Right lobe of liver (tissue), 6 donors: Measurements from ENCODE around the gene SH3RF3. TPM values are rescaled to one million over a fixed set of nuclear protein-coding genes. Genes with fewer than 3 reads are reported as not detected.

Experiments used
- ATAC-seq, 4 donors: fragments of 200-7000 bp; cut with Tn5 transposase; one replicate each; pipeline ENCODE4 v1.9.1; 2020; ENCODE audit warnings: mild to moderate bottlenecking in 4 of 4, moderate library complexity in 4 of 4
- DNase-seq, 3 donors: peaks; one replicate each; pipeline ENCODE4 v3.0.0-alpha.2; 2020
- H3K27ac ChIP-seq, 3 donors: fragments of 200-600 bp; one replicate each; pipeline ENCODE4 v1.8.0; 2022
- H3K27me3 ChIP-seq, 2 donors: fragments of 200-600 bp; one replicate each; pipeline ENCODE4 v1.8.0; 2022
- H3K36me3 ChIP-seq, 4 donors: fragments of 200-600 bp; sonication (generic) in 1 of 4; one replicate each; pipeline versions ENCODE4 v1.5.1 to v1.8.0; 2017 to 2022; ENCODE audit warnings: control low read depth in 1 of 4
- H3K4me1 ChIP-seq, 4 donors: fragments of 200-600 bp; sonication (generic) in 1 of 4; one replicate each; pipeline versions ENCODE4 v1.5.1 to v1.8.0; 2017 to 2022; ENCODE audit warnings: control low read depth in 1 of 4
- H3K4me3 ChIP-seq, 3 donors: fragments of 200-600 bp; one replicate each; pipeline ENCODE4 v1.8.0; 2022
- H3K9me3 ChIP-seq, 4 donors: fragments of 200-600 bp; sonication (generic) in 1 of 4; one replicate each; pipeline versions ENCODE4 v1.5.1 to v1.8.0; 2017 to 2022; ENCODE audit warnings: control low read depth in 1 of 4
- POLR2A ChIP-seq: fragments of 450-650 bp; IDR thresholded peaks from one replicate; pipeline ENCODE4 v1.6.1; 2017; ENCODE audit warnings: antibody characterized with exemption, mild to moderate bottlenecking
- WGBS: methylation state at CpG from one replicate; pipeline ENCODE4 v1.1.6; 2018; ENCODE audit warnings: low coverage, low lambda C conversion rate; ENCODE audit not compliant: insufficient coverage; ENCODE audit errors: missing lambda C conversion rate; 5-methylcytosine and 5-hydroxymethylcytosine counted together
- intact Hi-C, 2 donors: fragments of 100-400 bp; cut with DNase I; formaldehyde crosslinking; loops; one replicate each; pipeline versions ENCODE4 v1.11.2 to v1.14.1; 2022
- total RNA-seq, 6 experiments: library from RNA; depleted of rRNA in 2 of 6; stranded (reverse); fragments of >200 nt in 2 of 6; fragmentation: NEBNext Ultra II Directional in 3 of 6; extraction: Animal tissue kit (Norgen Biotek cat#: 25700) in 3 of 6; gene quantifications; one replicate each; pipeline versions ENCODE4 v1.1.0 to v1.2.4, GENCODE V29; 2016 to 2023
- TF ChIP-seq, protein P1 (sequence below), 4 donors: fragments of 200-600 bp in 3 of 4; fragments of 450-650 bp in 1 of 4; IDR thresholded peaks; one replicate each; pipeline versions ENCODE4 v1.5.1 to v1.8.0; 2016 to 2022; ENCODE audit warnings: antibody characterized with exemption in 4 of 4, mild to moderate bottlenecking in 2 of 4
- donor health status: DM: no; HTN: yes; CAD: no.
- donor health status: DM: no; HTN: no; CAD: no.
- donor health status: DM: no; HTN: no; CAD: no.
- donor health status: DM: no; HTN: yes; CAD: no.
- donor health status: DM: no; HTN: yes; CAD: no.

SH3RF3 gene
- total RNA-seq, 6 experiments from 2014 or later, result 0.68 to 1.6 (median 1.2) TPM

DNA sequence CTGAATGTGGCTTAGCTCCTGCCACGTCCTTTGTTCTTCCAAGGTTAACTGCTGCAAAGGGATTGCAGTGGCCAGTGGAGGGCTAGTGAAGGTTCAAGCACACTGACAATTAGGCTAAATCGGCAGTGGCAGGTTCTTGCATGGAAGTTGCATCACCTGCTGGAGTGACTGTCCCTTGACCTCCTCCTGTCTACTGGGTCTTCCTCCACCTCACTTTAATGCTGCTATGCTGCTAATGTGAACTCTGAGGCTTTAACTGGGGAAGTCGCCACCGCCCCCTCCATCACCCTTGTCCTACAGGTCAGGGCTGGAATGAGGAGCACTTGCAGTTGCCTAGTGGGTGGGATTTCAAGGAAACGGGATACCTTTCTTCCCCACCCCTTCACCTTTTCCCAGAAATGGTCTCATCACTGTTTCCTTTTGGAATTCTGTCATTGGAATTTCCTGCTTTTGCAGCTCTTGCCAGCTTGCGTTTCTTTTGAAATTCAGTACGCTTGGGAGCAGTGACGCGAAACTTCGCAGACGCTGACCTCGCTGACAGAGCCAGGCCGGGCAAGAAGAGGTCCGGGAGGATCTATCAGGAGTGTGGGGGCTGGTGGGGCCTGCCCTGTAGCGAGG lies 150.3 kb downstream of the SH3RF3 start:
- intact Hi-C loops, result no loop called here
- Histone ChIP-seq H3K36me3 (no peaks in the 10 kb centered on the region), H3K4me3 (no peak overlapping the region), H3K9me3 (no peaks in the 10 kb centered on the region), H3K27ac (no peak overlapping the region), H3K27me3 (no peaks in the 10 kb centered on the region), H3K4me1 (no peaks in the 10 kb centered on the region)
- TF ChIP-seq, protein P1, sequence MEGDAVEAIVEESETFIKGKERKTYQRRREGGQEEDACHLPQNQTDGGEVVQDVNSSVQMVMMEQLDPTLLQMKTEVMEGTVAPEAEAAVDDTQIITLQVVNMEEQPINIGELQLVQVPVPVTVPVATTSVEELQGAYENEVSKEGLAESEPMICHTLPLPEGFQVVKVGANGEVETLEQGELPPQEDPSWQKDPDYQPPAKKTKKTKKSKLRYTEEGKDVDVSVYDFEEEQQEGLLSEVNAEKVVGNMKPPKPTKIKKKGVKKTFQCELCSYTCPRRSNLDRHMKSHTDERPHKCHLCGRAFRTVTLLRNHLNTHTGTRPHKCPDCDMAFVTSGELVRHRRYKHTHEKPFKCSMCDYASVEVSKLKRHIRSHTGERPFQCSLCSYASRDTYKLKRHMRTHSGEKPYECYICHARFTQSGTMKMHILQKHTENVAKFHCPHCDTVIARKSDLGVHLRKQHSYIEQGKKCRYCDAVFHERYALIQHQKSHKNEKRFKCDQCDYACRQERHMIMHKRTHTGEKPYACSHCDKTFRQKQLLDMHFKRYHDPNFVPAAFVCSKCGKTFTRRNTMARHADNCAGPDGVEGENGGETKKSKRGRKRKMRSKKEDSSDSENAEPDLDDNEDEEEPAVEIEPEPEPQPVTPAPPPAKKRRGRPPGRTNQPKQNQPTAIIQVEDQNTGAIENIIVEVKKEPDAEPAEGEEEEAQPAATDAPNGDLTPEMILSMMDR (IDR thresholded peaks at IDR 0.05), result no peak
- no peak for TF ChIP-seq POLR2A
- DNase-seq (peak in 1 of 3 donors; percentile 44), ATAC-seq (peak; percentile 9 to 57 (median 37))
- 32% methylated on average over 11 of the region's 15 CpGs for WGBS

DNA sequence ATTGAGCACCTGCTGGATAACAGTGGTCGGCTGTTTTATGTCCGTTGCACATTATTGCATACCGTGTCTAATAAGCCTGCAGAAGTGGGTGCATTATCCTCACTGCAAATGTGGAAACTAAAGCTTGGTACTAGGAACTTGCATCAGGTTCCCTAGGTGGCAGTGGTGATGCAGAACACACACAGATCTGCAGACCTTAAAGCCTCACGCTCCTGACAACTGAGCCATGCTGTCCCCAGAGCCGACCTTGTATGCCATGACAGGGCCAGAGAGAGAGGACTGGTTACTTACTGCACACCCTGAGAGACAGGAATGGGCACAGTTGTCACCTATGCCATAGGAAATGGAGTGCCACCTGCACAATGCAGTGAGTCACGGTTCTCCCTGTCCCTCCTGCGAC lies 151.8 kb downstream of the SH3RF3 start:
- DNase-seq, result no peak
- Histone ChIP-seq H3K9me3 (no peaks in the 10 kb centered on the region), H3K27me3 (no peaks in the 10 kb centered on the region), H3K4me1 (no peaks in the 10 kb centered on the region), H3K4me3 (no peak overlapping the region), H3K36me3 (no peaks in the 10 kb centered on the region), H3K27ac (no peak overlapping the region)
- peak in 1 of 4 donors; percentile 32 for ATAC-seq
- intact Hi-C loops, result no loop called here
- WGBS, result 60% methylated on average over 4 of the region's 7 CpGs
- TF ChIP-seq, protein P1 (IDR thresholded peaks at IDR 0.05), result no peak
- TF ChIP-seq POLR2A, result no peak

DNA sequence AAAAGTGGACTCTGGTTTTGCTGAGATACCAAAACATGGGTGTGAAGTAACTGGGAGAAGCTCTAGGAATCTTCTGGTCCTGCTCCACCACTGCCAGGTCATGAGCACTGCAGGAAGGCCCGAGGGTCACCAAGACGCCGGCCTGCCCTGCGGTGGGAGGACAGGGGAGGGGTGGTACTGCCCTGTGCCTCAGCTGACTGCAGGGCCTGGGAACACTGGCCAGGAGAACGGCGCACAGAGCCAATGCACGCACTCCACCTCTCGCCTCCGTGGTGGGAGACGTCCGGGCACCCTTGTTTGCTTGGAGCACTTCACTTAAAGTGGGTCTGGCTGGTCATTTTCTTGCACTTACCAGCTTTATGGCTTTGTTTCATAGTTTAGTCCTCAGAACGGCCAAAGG lies 153.4 kb downstream of the SH3RF3 start:
- H3K4me1 ChIP-seq, result no peaks in the 10 kb centered on the region
- intact Hi-C loops, result no loop called here
- DNase-seq (no peak), ATAC-seq (no peak)
- TF ChIP-seq, protein P1 (IDR thresholded peaks at IDR 0.05), result no peak
- no peak for TF ChIP-seq POLR2A
- no peak overlapping the region for H3K27ac ChIP-seq
- H3K27me3 ChIP-seq, result no peaks in the 10 kb centered on the region
- 81% methylated on average over 3 of the region's 12 CpGs for WGBS
- no peak overlapping the region for H3K4me3 ChIP-seq
- no peaks in the 10 kb centered on the region for H3K36me3 ChIP-seq
- no peaks in the 10 kb centered on the region for H3K9me3 ChIP-seq

DNA sequence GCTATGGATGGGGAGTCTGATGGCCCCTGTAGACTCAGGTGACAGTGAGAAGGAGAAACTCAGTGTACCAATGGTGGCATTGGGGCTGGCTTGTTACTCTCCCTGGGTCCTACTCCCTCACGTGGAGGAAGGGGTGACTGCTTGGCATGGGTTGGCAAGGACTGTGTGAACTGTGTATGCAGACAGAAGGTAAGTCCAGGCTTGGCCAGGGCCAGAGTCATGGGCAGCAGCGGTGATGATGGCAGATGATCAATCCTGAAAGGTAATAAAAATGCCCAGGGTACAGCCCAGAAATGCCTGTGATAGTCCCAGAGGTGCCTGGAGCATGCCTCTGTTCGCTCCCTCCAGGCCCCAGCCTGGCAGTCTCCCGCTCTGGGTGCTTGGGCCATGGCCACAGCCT lies 153.9 kb downstream of the SH3RF3 start:
- Histone ChIP-seq H3K9me3 (no peaks in the 10 kb centered on the region), H3K4me3 (no peak overlapping the region), H3K27me3 (no peaks in the 10 kb centered on the region), H3K27ac (no peak overlapping the region), H3K4me1 (no peaks in the 10 kb centered on the region), H3K36me3 (no peaks in the 10 kb centered on the region)
- intact Hi-C loops, result no loop called here
- no peak for DNase-seq
- ATAC-seq, result no peak
- TF ChIP-seq, protein P1 (IDR thresholded peaks at IDR 0.05), result no peak
- no CpG with 5 or more reads among the region's 4 CpGs for WGBS

DNA sequence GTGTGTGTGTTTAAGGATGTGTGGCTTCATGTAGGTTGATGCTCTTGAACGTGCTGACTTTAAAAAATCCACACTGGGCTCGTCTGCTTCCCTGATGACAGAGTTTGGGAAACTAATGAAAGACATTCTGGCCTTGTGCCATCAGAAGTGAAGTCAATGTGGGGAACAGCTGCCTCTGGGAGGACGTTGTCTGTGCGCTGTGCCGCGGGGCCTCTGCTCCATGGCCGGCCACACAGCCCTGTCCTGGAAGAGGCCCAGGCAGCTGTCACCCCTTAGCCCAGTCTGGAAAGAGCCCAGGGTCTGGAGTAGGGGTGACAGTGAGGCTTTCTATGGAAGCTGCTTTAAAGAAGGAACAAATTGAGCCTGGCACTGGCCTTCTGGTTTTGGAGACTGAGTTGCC lies 155.8 kb downstream of the SH3RF3 start:
- intact Hi-C loops, result no loop called here
- Histone ChIP-seq H3K9me3 (no peaks in the 10 kb centered on the region), H3K27ac (no peak overlapping the region), H3K27me3 (no peaks in the 10 kb centered on the region), H3K36me3 (no peaks in the 10 kb centered on the region), H3K4me3 (no peak overlapping the region), H3K4me1 (no peaks in the 10 kb centered on the region)
- WGBS, result 13% methylated on average over 3 of the region's 7 CpGs
- TF ChIP-seq, protein P1 (IDR thresholded peaks at IDR 0.05), result no peak
- no peak for TF ChIP-seq POLR2A
- DNase-seq (no peak), ATAC-seq (peak; percentile 30 to 44 (median 36))
